ENCODE results near the gene DNHD1.

DNA sequence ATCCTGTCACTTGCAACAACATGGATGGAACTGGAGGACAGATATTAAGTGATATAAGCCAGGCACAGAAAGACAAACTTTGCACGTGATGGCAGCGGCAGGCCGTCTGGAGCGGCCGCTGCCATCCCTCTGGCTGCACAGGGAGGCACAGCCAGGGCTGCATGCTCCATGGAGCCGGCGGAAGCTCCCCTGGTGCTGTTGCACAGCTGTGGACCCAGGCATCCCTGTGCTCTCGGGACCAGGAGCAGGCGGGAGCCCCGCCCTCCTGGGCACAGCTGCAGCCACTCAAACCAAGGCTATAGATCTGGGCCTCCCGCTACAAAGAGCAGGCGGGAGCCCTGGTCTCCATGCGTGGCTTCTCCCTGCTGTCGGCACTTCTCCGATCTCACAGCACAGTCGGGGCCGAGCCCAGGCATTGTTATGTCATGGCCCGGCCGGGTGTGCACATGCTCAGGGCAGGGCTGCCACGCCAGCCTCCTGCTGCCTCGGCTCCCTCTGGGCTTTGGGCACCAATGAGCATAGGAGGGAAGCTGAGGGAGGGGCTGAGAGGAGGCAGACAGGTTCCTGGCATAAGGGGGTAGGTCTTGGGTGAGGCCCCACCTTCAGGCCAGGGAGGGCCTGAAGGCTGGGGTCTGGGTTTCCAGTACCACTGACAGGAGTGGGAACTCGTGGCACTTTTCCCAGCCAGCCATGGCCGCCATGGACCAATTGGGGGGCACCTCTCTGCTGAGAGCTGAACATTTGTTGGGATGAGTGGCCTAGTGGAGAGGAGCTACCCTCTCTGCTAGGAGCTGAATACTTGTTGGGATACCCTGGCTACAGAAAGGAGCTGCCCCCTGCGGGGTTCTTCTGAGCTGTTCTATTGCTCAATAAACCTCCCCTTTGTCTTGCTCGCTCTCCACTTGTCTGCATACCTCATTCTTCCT lies 89.6 kb downstream of the DNHD1 start:
- TF ChIP-seq CTCF (IDR thresholded peaks at IDR 0.05 in 4 of 5, conservative IDR thresholded peaks at IDR 0.05 in 1 of 5) (no peak), POLR2A (IDR thresholded peaks at IDR 0.05) (no peak)
